Measurements from ENCODE around the gene MAST4. TPM values are rescaled to one million over a fixed set of nuclear protein-coding genes. Genes with fewer than 3 reads are reported as not detected.
A peak's percentile ranks its signal among the peaks of the same experiment; 100 is the strongest.

The MAST4 gene
- total RNA-seq, 2 donors from 2014 or later = 11.0 to 11.5 TPM

GRCh38 chr5:67179697-67180361 lies 583.6 kb downstream of the MAST4 start:
- Histone ChIP-seq H3K9ac (ENCODE audit: extremely low read depth, low read length, poor library complexity, severe bottlenecking) (no peak overlapping the region), H3K4me1 (ENCODE audit: control insufficient read depth, insufficient read depth, low read length) (no peaks in the 10 kb centered on the region), H3K27me3 (ENCODE audit: control insufficient read depth, insufficient read depth, low read length, poor library complexity, severe bottlenecking) (no peaks in the 10 kb centered on the region), H3K9me3 (ENCODE audit: control insufficient read depth, low read length) (no peaks in the 10 kb centered on the region), H3K4me3 (ENCODE audit: low read length) (no peak overlapping the region), H3K36me3 (ENCODE audit: control insufficient read depth, insufficient read depth, low read length) (no peaks in the 10 kb centered on the region), H3K27ac (ENCODE audit: low read depth, low read length) (no peak overlapping the region)
- Mint-ChIP-seq H3K27ac (no peak overlapping the region), H3K36me3 (ENCODE audit: low read depth) (no peaks in the 10 kb centered on the region), H3K4me1 (peaks cover 13% of the 10 kb centered on the region), H3K27me3 (ENCODE audit: insufficient read depth) (peaks cover 9% of the 10 kb centered on the region), H3K9me3 (peaks cover 14% of the 10 kb centered on the region), H3K4me3 (no peak overlapping the region)
- DNase-seq = no peak
- TF ChIP-seq CTCF (conservative IDR thresholded peaks at IDR 0.05) = no peak
- 80 to 97% methylated on average over 1 to 5 of the region's 5 CpGs for WGBS, 2 experiments (ENCODE audit: insufficient coverage in 1 of 2, insufficient read length in 1 of 2)

- H3K9me3 ChIP-seq (ENCODE audit: control insufficient read depth, low read length) = no peaks in the 10 kb centered on the region
- Mint-ChIP-seq H3K4me3 (no peak overlapping the region), H3K36me3 (ENCODE audit: low read depth) (no peaks in the 10 kb centered on the region), H3K27me3 (ENCODE audit: insufficient read depth) (peaks cover 9% of the 10 kb centered on the region), H3K9me3 (peaks cover 8% of the 10 kb centered on the region), H3K4me1 (peaks cover 13% of the 10 kb centered on the region), H3K27ac (no peak overlapping the region)
- H3K4me3 ChIP-seq (ENCODE audit: low read length) = no peak overlapping the region
- no peaks in the 10 kb centered on the region for H3K27me3 ChIP-seq (ENCODE audit: control insufficient read depth, insufficient read depth, low read length, poor library complexity, severe bottlenecking)
- TF ChIP-seq CTCF (conservative IDR thresholded peaks at IDR 0.05) = no peak
- 54 to 62% methylated on average over 5 of the region's 5 CpGs for WGBS, 2 experiments (ENCODE audit: insufficient coverage in 1 of 2, insufficient read length in 1 of 2)
- peak; percentile 60 for DNase-seq
- no peaks in the 10 kb centered on the region for H3K36me3 ChIP-seq (ENCODE audit: control insufficient read depth, insufficient read depth, low read length)
- H3K4me1 ChIP-seq (ENCODE audit: control insufficient read depth, insufficient read depth, low read length) = no peaks in the 10 kb centered on the region
- peak overlapping the region; percentile 7 for H3K27ac ChIP-seq (ENCODE audit: low read depth, low read length)
- no peak overlapping the region for H3K9ac ChIP-seq (ENCODE audit: extremely low read depth, low read length, poor library complexity, severe bottlenecking)
Observed at GRCh38 chr5:67181648-67182221, 585.5 kb downstream of the MAST4 start.

GRCh38 chr5:67182301-67182790 lies 586.2 kb downstream of the MAST4 start:
- Mint-ChIP-seq H3K36me3 (ENCODE audit: low read depth) (no peaks in the 10 kb centered on the region), H3K27ac (no peak overlapping the region), H3K9me3 (peaks cover 2% of the 10 kb centered on the region), H3K4me3 (no peak overlapping the region), H3K27me3 (ENCODE audit: insufficient read depth) (peaks cover 9% of the 10 kb centered on the region), H3K4me1 (peaks cover 13% of the 10 kb centered on the region)
- H3K4me3 ChIP-seq (ENCODE audit: low read length) = no peak overlapping the region
- H3K27me3 ChIP-seq (ENCODE audit: control insufficient read depth, insufficient read depth, low read length, poor library complexity, severe bottlenecking) = no peaks in the 10 kb centered on the region
- no peaks in the 10 kb centered on the region for H3K36me3 ChIP-seq (ENCODE audit: control insufficient read depth, insufficient read depth, low read length)
- H3K27ac ChIP-seq (ENCODE audit: low read depth, low read length) = no peak overlapping the region
- no peaks in the 10 kb centered on the region for H3K9me3 ChIP-seq (ENCODE audit: control insufficient read depth, low read length)
- H3K9ac ChIP-seq (ENCODE audit: extremely low read depth, low read length, poor library complexity, severe bottlenecking) = no peak overlapping the region
- peak; percentile 82 for DNase-seq
- no peak for TF ChIP-seq CTCF (conservative IDR thresholded peaks at IDR 0.05)
- 22 to 39% methylated on average over 1 to 5 of the region's 6 CpGs for WGBS, 2 experiments (ENCODE audit: insufficient coverage in 1 of 2, insufficient read length in 1 of 2)
- no peaks in the 10 kb centered on the region for H3K4me1 ChIP-seq (ENCODE audit: control insufficient read depth, insufficient read depth, low read length)

Data from endodermal cell (in vitro differentiated cells).